Natural killer cell (primary cell): ENCODE results near the gene GRK1. TPM values are rescaled to one million over a fixed set of nuclear protein-coding genes. Genes with fewer than 3 reads are reported as not detected.

Experiments
- ATAC-seq, 3 donors: fragments of 150-1000 bp in 2 of 3; fragments of 200-7000 bp in 1 of 3; cut with Tn5 transposase; 1 replicate in 1 of 3; 2 replicates in 2 of 3; pipeline ENCODE4 v1.10.0; 2021; ENCODE audit warnings: mild to moderate bottlenecking in 2 of 3, moderate library complexity in 2 of 3
- DNase-seq, 2 donors: peaks; one replicate each; pipeline versions ENCODE4 v3.0.0 to v3.0.0-alpha.2; 2013 to 2021; ENCODE audit warnings: mixed read lengths in 1 of 2
- H3K27ac ChIP-seq: one replicate; pipeline ENCODE4 v1.5.1; 2013; ENCODE audit warnings: mild to moderate bottlenecking, low read length
- H3K27me3 ChIP-seq: one replicate; pipeline ENCODE4 v1.6.1; 2013; ENCODE audit warnings: low read length; ENCODE audit not compliant: control insufficient read depth, insufficient read depth
- H3K36me3 ChIP-seq: one replicate; pipeline ENCODE4 v1.6.1; 2013; ENCODE audit warnings: low read length; ENCODE audit not compliant: control insufficient read depth, insufficient read depth
- H3K4me1 ChIP-seq: one replicate; pipeline ENCODE4 v1.6.1; 2013; ENCODE audit warnings: low read length; ENCODE audit not compliant: control insufficient read depth, insufficient read depth
- H3K4me3 ChIP-seq: one replicate; pipeline ENCODE4 v1.5.1; 2013; ENCODE audit warnings: low read length
- H3K9me3 ChIP-seq: one replicate; pipeline ENCODE4 v1.6.1; 2013; ENCODE audit warnings: low read length; ENCODE audit not compliant: control insufficient read depth, insufficient read depth
- H3K27ac Mint-ChIP-seq, 2 donors: one replicate each; pipeline ENCODE4 v1.8.0; 2022; ENCODE audit warnings: mild to moderate bottlenecking in 2 of 2, mixed read lengths in 2 of 2, moderate library complexity in 1 of 2
- H3K27me3 Mint-ChIP-seq, 2 donors: one replicate each; pipeline ENCODE4 v1.8.0; 2022; ENCODE audit warnings: low read depth in 2 of 2, mixed read lengths in 2 of 2
- H3K36me3 Mint-ChIP-seq: one replicate; pipeline ENCODE4 v1.8.0; 2022; ENCODE audit warnings: mixed read lengths
- H3K4me1 Mint-ChIP-seq, 2 donors: one replicate each; pipeline ENCODE4 v1.8.0; 2022; ENCODE audit warnings: mixed read lengths in 2 of 2
- H3K4me3 Mint-ChIP-seq: one replicate; pipeline ENCODE4 v1.8.0; 2022; ENCODE audit warnings: mild to moderate bottlenecking, moderate library complexity, mixed read lengths
- H3K9me3 Mint-ChIP-seq, 2 donors: one replicate each; pipeline ENCODE4 v1.8.0; 2022; ENCODE audit warnings: mixed read lengths in 2 of 2
- CTCF ChIP-seq: fragments of 200-600 bp; IDR thresholded peaks from one replicate; pipeline ENCODE4 v1.8.0; 2022; ENCODE audit warnings: antibody characterized with exemption
- WGBS: methylation state at CpG from one replicate; pipeline ENCODE4 v1.1.7; 2013; ENCODE audit warnings: missing lambda C conversion rate; ENCODE audit not compliant: insufficient coverage; 5-methylcytosine and 5-hydroxymethylcytosine counted together
- intact Hi-C: fragments of 100-400 bp; cut with micrococcal nuclease; formaldehyde crosslinking; loops from one replicate; pipeline ENCODE4 v1.14.2; 2022
- total RNA-seq, 4 donors: library from RNA; stranded (reverse); fragments of 120-200 nt in 1 of 4; gene quantifications; one replicate each; pipeline versions ENCODE4 v1.2.3 to v1.2.4, GENCODE V29; 2013 to 2022

GRK1 gene
- total RNA-seq, 3 donors from 2014 or later (not counting 1 experiment from before 2014, with no cell fraction given), result not detected

GRCh38 chr13:113652404-113653263, 14.4 kb upstream of the GRK1 start:
- H3K27me3 Mint-ChIP-seq, result no peaks in the 10 kb centered on the region
- Histone ChIP-seq H3K4me3 (no peak overlapping the region), H3K27ac (no peak overlapping the region), H3K27me3 (no peaks in the 10 kb centered on the region), H3K4me1 (peaks cover 25% of the 10 kb centered on the region), H3K9me3 (no peaks in the 10 kb centered on the region), H3K36me3 (no peaks in the 10 kb centered on the region)
- H3K9me3 Mint-ChIP-seq, result no peaks in the 10 kb centered on the region
- peak overlapping the region; percentile 33 to 43 for H3K27ac Mint-ChIP-seq
- peak in 1 of 2 donors; percentile 14 for DNase-seq
- no peaks in the 10 kb centered on the region for H3K36me3 Mint-ChIP-seq
- H3K4me3 Mint-ChIP-seq, result no peak overlapping the region
- intact Hi-C loops, result no loop called here
- WGBS, result 81% methylated on average over 23 of the region's 24 CpGs
- peaks cover 17 to 18% of the 10 kb centered on the region in 2 donors for H3K4me1 Mint-ChIP-seq
- peak in 1 of 3 donors; percentile 24 for ATAC-seq
- no peak for TF ChIP-seq CTCF

- intact Hi-C loops, result no loop called here
- 49% methylated on average over 21 of the region's 24 CpGs for WGBS
- Mint-ChIP-seq H3K27me3 (no peaks in the 10 kb centered on the region), H3K27ac (peak overlapping the region in 1 of 2 donors; percentile 33), H3K9me3 (no peaks in the 10 kb centered on the region), H3K36me3 (no peaks in the 10 kb centered on the region), H3K4me3 (peak overlapping the region; percentile 21), H3K4me1 (peaks cover 17 to 18% of the 10 kb centered on the region in 2 donors)
- H3K4me3 ChIP-seq, result no peak overlapping the region
- DNase-seq, result peak; percentile 14 to 17
- H3K36me3 ChIP-seq, result no peaks in the 10 kb centered on the region
- peaks cover 25% of the 10 kb centered on the region for H3K4me1 ChIP-seq
- no peaks in the 10 kb centered on the region for H3K27me3 ChIP-seq
- peak in 2 of 3 donors; percentile 15 to 48 for ATAC-seq
- H3K9me3 ChIP-seq, result no peaks in the 10 kb centered on the region
- H3K27ac ChIP-seq, result no peak overlapping the region
- no peak for TF ChIP-seq CTCF
Observed at GRCh38 chr13:113653264-113654174, 13.5 kb upstream of the GRK1 start.

GRCh38 chr13:113654175-113654560, 12.9 kb upstream of the GRK1 start:
- Histone ChIP-seq H3K27ac (no peak overlapping the region), H3K27me3 (no peaks in the 10 kb centered on the region), H3K4me1 (peaks cover 25% of the 10 kb centered on the region), H3K9me3 (no peaks in the 10 kb centered on the region), H3K4me3 (no peak overlapping the region), H3K36me3 (no peaks in the 10 kb centered on the region)
- Mint-ChIP-seq H3K4me1 (peaks cover 17 to 18% of the 10 kb centered on the region in 2 donors), H3K27me3 (no peaks in the 10 kb centered on the region), H3K9me3 (no peaks in the 10 kb centered on the region), H3K27ac (no peak overlapping the region), H3K36me3 (no peaks in the 10 kb centered on the region), H3K4me3 (peak overlapping the region; percentile 15)
- ATAC-seq, result no peak
- intact Hi-C loops, result no loop called here
- no peak for DNase-seq
- no peak for TF ChIP-seq CTCF
- 75% methylated on average over 9 of the region's 9 CpGs for WGBS
